Activated CD4-positive, alpha-beta T cell treated with anti-CD3 and anti-CD28 coated beads, Interleukin-2, amount 50 U/mL, for 48 hours (primary cell): ENCODE measurements around the gene KCTD4.
"Not testable (repeated sequence)": the region's sequence is repeated elsewhere in the genome, so short reads cannot be mapped to it uniquely, and the experiment has no call there.

Experiments
- DNase-seq, 2 experiments: peaks; one replicate each; pipeline ENCODE4 v3.0.0-alpha.2; 2020

KCTD4 gene

DNA sequence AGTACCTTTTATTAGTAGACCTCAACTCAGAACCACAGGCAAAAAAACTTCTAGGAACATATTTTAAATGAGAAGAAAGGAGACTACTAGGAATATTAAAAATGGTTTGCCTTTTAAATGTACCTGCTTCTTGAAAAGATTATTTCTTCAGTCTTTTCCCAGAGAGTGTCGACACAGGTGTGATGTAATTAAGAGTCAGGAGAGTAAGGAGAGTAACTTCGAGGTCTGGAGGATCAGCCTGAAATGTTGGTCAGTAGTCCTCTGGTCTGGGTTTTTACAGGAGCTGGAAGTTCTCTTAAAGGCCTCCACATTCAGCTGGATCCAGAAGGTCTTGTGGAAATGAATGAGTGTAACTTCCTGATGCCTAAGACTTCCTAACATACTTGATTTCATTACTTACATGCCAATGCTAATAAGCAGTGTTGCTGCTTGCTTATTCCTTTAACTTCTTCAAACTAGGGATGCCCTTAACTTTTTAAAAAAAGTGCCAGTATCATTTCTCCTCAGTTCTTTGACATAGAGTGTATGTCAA, at the start of gene KCTD4:
Gene KCTD4 (minus strand): TSS at position 345 of the 532 bp plus-strand sequence. CDS start 6,478 bp downstream, outside the sequence.
- no peak for DNase-seq

DNA sequence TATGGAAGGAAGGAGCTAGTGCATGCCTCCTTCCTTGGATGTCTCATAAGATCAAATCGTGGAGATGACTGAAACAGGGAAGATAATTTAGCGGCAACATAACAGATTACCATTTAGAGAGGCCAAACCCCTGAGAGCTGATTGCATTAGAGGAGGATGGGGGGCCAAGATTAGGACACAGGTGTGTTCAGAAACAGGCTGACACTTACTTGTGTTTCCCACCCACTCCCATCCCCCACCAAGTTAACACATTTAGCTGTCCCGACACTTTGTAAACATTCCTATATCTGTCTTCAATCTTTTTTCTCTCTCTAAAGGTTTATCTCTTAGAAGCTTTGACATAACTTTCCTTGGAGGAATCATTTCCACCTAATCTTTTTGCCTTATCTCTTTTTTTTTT, 48.8 kb upstream of the KCTD4 start:
- no peak for DNase-seq

DNA sequence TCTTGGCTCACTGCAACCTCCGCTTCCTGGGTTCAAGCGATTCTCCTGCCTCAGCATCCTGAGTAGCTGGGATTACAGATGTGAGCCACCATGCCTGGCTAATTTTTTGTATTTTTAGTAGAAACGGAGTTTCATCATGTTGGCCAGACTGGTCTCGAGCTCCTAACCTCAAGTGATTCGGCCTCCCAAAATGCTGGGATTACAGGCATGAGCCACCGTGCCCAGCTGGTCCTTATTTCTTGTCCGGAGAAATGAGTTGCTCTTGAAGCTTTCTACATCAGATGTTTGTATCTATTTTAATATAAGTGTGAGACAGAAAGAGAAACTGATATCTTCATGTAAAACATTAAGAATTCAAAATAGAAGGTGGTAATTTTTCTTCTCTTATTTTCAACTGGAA, 43.9 kb upstream of the KCTD4 start:
- DNase-seq = not testable (repeated sequence)

DNA sequence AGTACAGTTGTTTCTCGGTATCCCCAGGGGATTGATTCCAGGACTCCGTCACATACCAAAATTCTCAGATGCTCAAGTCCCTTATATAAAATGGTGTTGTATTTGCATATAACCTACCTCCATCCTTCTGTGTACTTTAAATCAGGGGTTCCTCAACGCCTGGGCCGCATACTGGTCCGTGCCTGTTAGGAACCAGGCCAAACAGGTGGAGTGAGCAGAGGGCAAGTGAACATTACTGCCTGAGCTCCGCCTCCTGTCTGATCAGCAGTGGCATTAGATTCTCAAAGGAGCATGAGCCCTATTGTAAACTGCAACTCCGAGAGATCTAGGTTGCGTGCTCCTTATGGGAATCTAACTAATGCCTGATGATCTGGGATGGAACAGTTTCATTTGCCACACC, 42.2 kb upstream of the KCTD4 start:
- DNase-seq = no peak

- no peak for DNase-seq
Measured at GRCh38 chr13:45242524-45242923, 41.7 kb upstream of the KCTD4 start.

- no peak for DNase-seq
Measured at GRCh38 chr13:45242070-45242469, 41.2 kb upstream of the KCTD4 start.

GRCh38 chr13:45240143-45240542, 39.3 kb upstream of the KCTD4 start:
- no peak for DNase-seq

DNA sequence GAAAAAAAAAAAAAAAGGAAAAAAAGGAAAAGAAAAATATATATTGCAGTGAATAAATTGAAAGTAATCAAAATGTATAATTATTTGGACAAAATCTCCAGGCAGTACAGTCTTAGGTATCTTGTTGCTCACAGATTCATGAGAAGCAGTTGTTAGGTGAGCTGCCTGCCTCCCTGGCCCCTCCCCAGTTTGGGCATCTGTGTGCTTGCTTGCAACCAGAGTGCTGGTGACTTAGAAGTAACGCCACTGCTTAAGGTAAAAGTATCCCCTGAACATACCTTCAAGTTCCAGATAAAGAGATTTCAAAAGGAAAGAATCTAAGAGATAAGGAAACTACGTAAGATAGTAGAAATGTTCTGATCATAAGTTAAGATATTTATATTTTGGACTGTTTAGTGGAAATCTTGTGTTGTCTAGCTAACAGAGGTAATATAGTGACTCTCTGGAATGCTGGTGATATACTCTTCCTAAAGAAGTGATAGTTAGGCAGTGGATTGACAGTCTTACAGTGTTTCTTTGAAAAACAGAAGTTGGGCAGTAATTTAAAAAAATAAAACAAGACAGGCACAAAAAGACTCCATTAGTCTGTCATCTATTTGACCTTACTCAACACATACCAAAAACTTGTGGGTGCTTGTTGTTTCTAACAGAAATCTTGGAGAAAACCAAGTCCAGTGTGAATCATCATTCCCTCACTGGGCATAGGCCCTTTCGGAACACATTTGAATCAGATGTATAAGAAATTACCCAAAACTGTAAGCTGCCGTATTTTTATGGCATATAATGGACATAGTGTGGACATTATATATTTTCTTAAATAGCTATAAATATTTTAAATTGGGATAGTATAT, 38.3 kb upstream of the KCTD4 start:
- no peak for DNase-seq

- DNase-seq = no peak
Measured at GRCh38 chr13:45232591-45232990, 31.7 kb upstream of the KCTD4 start.

DNA sequence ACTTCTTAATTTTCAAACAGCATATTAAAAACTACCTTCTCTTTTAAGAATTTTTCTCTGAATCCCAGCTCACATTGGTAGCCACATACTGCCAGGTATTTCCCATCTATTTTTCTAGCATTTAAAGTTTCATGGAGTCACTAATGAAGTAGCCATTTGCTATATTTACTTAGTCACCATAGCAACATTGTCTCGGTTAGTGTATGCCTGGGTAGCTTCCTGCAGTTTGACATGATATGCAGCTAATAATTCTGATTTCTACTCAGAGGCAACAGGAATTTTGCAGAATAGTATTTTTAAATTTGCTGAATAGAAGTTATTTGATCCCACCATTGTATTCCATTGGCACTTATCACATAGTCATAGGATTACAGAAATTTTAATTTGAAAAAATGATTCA, 30.9 kb upstream of the KCTD4 start:
- no peak for DNase-seq

GRCh38 chr13:45231305-45231704, 30.5 kb upstream of the KCTD4 start:
- no peak for DNase-seq

DNA sequence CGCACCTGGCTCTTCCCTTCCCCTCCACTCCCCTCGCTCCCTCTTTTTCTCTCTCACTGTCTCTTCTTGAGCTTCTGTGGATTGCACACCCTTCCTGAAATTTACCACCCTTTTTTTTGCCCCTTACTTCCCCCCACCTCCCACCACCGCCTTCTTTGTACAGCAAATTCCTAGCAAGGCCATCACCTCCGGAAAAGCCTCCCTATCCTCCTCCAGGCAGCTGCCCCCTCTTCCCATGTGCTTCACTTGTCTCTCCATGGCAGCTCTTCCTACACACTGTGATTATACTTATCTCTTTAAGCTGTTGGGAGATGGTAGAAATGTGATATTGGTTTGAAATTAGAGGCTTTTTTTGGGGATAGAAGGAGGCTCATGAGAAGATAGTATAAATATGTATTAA, 28.3 kb upstream of the KCTD4 start:
- DNase-seq = no peak

GRCh38 chr13:45228002-45228401, 27.2 kb upstream of the KCTD4 start:
- no peak for DNase-seq

DNA sequence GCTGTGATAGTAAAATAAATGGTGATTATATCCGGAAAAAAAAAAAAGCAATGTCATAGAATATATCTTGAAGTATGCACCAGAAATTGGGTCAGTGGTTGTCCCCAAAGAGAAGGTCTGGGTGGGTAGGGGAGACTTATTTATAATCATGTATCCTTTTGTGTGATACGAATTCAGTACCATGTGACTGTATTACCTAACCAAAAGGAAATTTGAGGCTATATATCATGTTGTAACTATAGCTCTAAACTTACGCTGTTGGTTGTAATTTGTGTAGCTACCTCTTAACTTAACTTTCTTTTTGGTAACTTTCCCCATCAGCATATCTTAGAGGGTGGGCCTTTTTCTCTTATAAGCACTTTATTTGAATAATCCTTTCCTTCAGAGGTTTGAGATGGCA, 25.2 kb upstream of the KCTD4 start:
- DNase-seq = no peak

GRCh38 chr13:45225370-45225769, 24.5 kb upstream of the KCTD4 start:
- DNase-seq = no peak

GRCh38 chr13:45224176-45224575, 23.3 kb upstream of the KCTD4 start:
- DNase-seq = no peak

DNA sequence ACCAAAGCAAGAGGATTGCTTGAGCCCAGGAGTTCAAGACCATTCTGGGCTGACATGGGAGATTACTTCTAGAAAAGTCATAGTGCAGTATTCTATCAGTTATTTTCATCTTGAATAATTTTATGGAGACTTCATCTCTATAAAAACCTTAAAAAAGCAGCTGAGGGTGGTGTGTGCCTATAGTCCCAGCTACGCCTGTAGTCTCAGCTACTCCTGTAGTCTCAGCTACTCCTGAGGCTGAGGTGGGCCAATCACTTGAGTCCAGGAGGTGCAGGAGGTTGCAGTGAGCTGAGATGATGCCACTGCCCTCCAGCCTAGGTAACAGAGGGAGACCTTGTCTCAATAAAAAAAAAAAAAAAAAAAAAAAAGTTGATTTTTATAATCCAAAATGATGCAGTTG, 22.1 kb upstream of the KCTD4 start:
- no peak for DNase-seq

GRCh38 chr13:45222516-45222915, 21.7 kb upstream of the KCTD4 start:
- no peak for DNase-seq

DNA sequence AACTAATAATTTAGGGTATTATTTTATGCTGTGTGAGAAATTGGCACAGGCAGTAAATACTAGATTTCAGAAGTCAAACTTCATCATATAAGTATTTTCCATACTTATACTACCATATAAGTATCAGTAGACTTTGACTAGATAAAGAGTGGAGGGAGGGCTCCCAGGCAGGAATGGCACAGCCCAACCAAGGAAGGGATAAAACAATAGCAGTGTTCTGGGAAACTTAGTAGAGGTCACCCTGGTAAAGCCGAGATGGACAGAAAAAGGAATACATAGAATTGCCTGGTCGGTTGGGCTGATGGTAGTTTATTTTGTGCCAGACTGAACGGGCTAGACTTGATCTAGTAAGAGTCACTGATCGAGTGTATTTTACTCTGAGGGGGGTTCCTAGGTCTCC, 19.6 kb upstream of the KCTD4 start:
- DNase-seq = no peak

GRCh38 chr13:45219938-45220375, 19.1 kb upstream of the KCTD4 start:
- DNase-seq = no peak

- DNase-seq = no peak
Measured at GRCh38 chr13:45219123-45219891, 18.5 kb upstream of the KCTD4 start.

- no peak for DNase-seq
Measured at GRCh38 chr13:45218689-45219088, 17.8 kb upstream of the KCTD4 start.

DNA sequence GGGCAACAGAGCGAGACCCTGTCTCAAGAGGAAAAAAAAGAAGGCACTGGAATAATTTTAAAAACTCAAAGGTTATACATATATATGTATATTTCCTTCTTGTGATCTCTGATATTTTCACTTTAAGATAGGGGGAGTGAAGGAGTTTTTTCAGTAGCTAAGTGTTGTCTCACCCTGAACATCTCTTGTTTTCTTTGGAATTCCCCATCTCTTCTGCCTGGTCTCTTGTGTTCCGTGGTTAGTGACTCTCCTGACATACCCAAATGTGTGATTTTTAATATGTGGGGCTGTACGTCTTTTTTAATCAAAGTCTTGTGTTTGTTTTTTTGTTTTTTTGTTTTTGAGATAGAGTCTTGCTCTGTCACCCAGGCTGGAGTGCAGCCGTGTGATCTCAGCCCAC, 15.3 kb upstream of the KCTD4 start:
- no peak for DNase-seq
